ENCODE results near the gene SIRPG. TPM values are rescaled to one million over a fixed set of nuclear protein-coding genes. Genes with fewer than 3 reads are reported as not detected.
A peak's percentile ranks its signal among the peaks of the same experiment; 100 is the strongest.

SIRPG gene
- total and polyA plus RNA-seq, 8 donors: 0.15 to 0.58 (median 0.34) TPM; not detected in 1

- no peak for ATAC-seq
- H3K27ac ChIP-seq: no peak overlapping the region
- no peak overlapping the region for H3K4me3 ChIP-seq
- peaks cover 0 to 43% of the 10 kb centered on the region in 2 donors for H3K4me1 ChIP-seq
- no peak for DNase-seq
- H3K36me3 ChIP-seq: no peaks in the 10 kb centered on the region
- H3K27me3 ChIP-seq: peaks cover 0 to 15% of the 10 kb centered on the region in 2 donors
- TF ChIP-seq, protein P1, sequence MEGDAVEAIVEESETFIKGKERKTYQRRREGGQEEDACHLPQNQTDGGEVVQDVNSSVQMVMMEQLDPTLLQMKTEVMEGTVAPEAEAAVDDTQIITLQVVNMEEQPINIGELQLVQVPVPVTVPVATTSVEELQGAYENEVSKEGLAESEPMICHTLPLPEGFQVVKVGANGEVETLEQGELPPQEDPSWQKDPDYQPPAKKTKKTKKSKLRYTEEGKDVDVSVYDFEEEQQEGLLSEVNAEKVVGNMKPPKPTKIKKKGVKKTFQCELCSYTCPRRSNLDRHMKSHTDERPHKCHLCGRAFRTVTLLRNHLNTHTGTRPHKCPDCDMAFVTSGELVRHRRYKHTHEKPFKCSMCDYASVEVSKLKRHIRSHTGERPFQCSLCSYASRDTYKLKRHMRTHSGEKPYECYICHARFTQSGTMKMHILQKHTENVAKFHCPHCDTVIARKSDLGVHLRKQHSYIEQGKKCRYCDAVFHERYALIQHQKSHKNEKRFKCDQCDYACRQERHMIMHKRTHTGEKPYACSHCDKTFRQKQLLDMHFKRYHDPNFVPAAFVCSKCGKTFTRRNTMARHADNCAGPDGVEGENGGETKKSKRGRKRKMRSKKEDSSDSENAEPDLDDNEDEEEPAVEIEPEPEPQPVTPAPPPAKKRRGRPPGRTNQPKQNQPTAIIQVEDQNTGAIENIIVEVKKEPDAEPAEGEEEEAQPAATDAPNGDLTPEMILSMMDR (IDR thresholded peaks at IDR 0.05): no peak
- intact Hi-C loops (cut with DNase I): no loop called here
- no peaks in the 10 kb centered on the region for H3K9me3 ChIP-seq
Measured at GRCh38 chr20:1626528-1627199, 30.9 kb downstream of the SIRPG start.

DNA sequence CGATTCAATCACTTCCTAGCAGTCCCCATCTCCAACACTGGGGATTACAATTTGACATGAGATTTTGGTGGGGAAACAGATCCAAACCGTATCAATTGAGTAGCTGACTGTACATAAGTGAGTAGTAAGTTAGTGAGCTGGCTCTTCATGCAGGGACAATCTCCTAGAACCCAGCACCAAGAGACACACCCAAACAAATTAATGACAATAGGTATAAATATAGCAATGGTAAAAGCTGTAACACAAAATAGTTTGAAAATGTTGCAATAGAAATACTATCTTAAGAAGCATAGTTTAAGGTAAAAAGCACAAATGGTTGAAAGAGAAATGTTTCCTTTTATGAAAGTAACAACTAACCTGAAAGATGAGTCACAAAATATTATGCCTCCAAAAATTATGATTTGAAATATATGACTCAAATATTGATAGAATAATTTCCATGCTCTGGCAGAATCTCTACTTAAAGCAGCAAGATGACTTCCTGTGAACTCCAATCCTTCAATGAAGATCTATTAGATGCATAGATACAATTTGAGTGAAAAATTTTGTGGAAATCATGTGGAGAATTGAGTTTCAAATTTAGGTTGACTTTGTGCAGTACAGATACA lies 32.4 kb downstream of the SIRPG start:
- peaks cover 0 to 15% of the 10 kb centered on the region in 2 donors for H3K27me3 ChIP-seq
- ATAC-seq: no peak
- TF ChIP-seq, protein P1 (IDR thresholded peaks at IDR 0.05): no peak
- H3K4me3 ChIP-seq: no peak overlapping the region
- intact Hi-C loops (cut with DNase I): no loop called here
- no peak for DNase-seq
- no peak overlapping the region for H3K27ac ChIP-seq
- peaks cover 0 to 56% of the 10 kb centered on the region in 2 donors for H3K4me1 ChIP-seq
- no peaks in the 10 kb centered on the region for H3K36me3 ChIP-seq
- no peaks in the 10 kb centered on the region for H3K9me3 ChIP-seq

DNA sequence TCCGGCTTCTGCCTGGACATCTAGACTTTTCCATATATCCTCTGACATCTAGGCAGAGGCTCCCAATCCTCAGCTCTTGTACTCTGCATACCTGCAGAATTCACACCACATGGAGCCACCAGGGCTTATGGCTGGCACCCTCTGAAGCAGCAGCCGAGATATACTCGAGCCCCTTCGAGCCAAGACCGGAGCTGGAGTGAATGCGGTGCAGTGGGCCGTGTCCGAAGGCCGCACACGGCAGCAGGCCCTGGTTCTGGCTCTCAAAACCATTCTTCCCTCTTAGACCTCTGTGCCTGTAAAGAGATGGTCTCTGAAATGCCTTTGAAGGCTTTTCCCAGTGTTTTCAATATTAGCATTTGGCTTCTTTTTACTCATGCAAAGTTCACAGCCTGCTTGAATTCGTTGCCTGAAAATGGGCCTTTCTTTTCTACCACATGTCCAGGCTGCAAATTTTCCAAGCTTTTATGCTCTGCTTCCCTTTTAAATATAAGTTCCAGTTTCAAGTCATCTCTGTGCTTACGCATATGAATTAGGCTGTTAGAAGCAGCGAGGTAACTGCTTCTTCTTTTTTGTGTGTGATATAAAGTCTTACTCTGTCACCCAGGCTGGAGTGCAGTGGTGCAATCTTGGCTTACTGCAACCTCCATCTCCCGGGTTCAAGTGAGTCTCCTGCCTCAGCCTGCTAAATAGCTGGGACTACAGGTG lies 33.9 kb downstream of the SIRPG start:
- Histone ChIP-seq H3K9me3 (peaks cover 0 to 1% of the 10 kb centered on the region in 2 donors), H3K4me3 (no peak overlapping the region), H3K36me3 (no peaks in the 10 kb centered on the region), H3K27ac (peak overlapping the region in 1 of 2 donors; percentile 71), H3K4me1 (peaks cover 0 to 57% of the 10 kb centered on the region in 2 donors), H3K27me3 (peaks cover 0 to 5% of the 10 kb centered on the region in 2 donors)
- peak; percentile 42 for ATAC-seq
- TF ChIP-seq, protein P1 (IDR thresholded peaks at IDR 0.05): no peak
- intact Hi-C loops (cut with DNase I): no loop called here
- no peak for DNase-seq

DNA sequence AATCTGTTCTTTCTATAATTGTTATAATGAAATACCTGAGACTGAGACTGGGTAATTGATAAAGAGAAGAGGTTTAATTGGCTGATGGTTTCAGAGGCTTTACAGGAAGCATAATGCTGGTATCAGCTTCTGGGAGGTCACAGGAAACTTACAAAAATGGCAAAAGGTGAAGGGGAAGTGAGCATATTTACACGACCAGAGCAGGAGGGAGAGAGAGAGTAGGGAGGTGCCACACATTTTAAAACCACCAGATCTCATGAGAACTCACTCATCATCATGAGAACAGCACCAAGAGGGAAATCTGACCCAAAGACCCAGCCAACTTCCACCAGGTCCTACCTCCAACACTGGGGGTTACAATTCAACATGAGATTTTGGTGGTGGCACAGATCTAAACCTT lies 35.1 kb downstream of the SIRPG start:
- no peaks in the 10 kb centered on the region for H3K36me3 ChIP-seq
- peaks cover 0 to 1% of the 10 kb centered on the region in 2 donors for H3K9me3 ChIP-seq
- H3K27ac ChIP-seq: peak overlapping the region in 1 of 2 donors; percentile 71
- intact Hi-C loops (cut with DNase I): no loop called here
- no peaks in the 10 kb centered on the region for H3K27me3 ChIP-seq
- DNase-seq: no peak
- ATAC-seq: no peak
- peaks cover 0 to 59% of the 10 kb centered on the region in 2 donors for H3K4me1 ChIP-seq
- TF ChIP-seq, protein P1 (IDR thresholded peaks at IDR 0.05): no peak
- H3K4me3 ChIP-seq: no peak overlapping the region

DNA sequence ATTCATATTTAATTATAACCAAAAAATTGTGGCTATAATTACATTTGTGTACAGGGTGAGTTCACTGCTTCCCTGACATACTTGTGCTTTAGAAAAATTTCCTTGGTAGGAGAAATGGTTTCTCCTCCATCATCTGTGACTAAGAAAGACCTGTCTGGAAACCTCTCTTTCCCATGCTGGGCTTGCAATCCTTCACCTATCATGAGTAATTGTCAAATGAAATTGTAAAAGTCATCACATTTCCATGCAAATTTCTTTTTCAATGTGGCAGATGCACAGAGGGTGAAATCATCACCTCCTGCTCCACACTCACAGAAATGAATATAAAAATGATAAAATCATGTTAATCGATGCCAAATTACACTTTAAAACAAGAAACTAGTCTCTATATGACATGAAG lies 36.3 kb downstream of the SIRPG start:
- peak overlapping the region in 1 of 2 donors; percentile 94 for H3K27ac ChIP-seq
- no peak overlapping the region for H3K4me3 ChIP-seq
- ATAC-seq: no peak
- H3K36me3 ChIP-seq: no peaks in the 10 kb centered on the region
- TF ChIP-seq, protein P1 (IDR thresholded peaks at IDR 0.05): no peak
- no peaks in the 10 kb centered on the region for H3K27me3 ChIP-seq
- peaks cover 0 to 55% of the 10 kb centered on the region in 2 donors for H3K4me1 ChIP-seq
- peaks cover 0 to 1% of the 10 kb centered on the region in 2 donors for H3K9me3 ChIP-seq
- DNase-seq: no peak
- intact Hi-C loops (cut with DNase I): no loop called here
